ENCODE measurements around the gene NTRK1. TPM values are rescaled to one million over a fixed set of nuclear protein-coding genes. Genes with fewer than 3 reads are reported as not detected.

The NTRK1 gene
- total RNA-seq, 1 experiment from 2014 or later = 0.24 TPM

- no peaks in the 10 kb centered on the region for H3K36me3 Mint-ChIP-seq (ENCODE audit: insufficient read depth in 1 of 3, low read depth in 3 of 3)
- H3K4me1 ChIP-seq (ENCODE audit: insufficient read depth, low read length) = no peaks in the 10 kb centered on the region
- H2BK20ac ChIP-seq (ENCODE audit: low read depth, low read length, poor library complexity, severe bottlenecking) = no peak overlapping the region
- H2AFZ ChIP-seq (ENCODE audit: low read length) = no peak overlapping the region
- H4K8ac ChIP-seq (replicated peaks; ENCODE audit: insufficient read length, low read depth, low read length) = no peak overlapping the region
- H3K14ac ChIP-seq (ENCODE audit: insufficient read depth, low read length) = no peak overlapping the region
- no peak overlapping the region for H3K9ac ChIP-seq (ENCODE audit: extremely low read depth, insufficient read length, low read length)
- H2BK5ac ChIP-seq (ENCODE audit: insufficient read length, low read length) = no peak overlapping the region
- H3K18ac ChIP-seq (ENCODE audit: insufficient read length, low read depth, low read length) = no peak overlapping the region
- H2BK120ac ChIP-seq (ENCODE audit: low read depth, low read length, poor library complexity, severe bottlenecking) = no peak overlapping the region
- H3K79me1 ChIP-seq (ENCODE audit: insufficient read depth, low read depth, low read length, poor library complexity, severe bottlenecking) = no peaks in the 10 kb centered on the region
- no CpG with 5 or more reads among the region's 12 CpGs for WGBS (ENCODE audit: extremely low coverage, insufficient read length, low lambda C conversion rate)
- no peak overlapping the region for H4K91ac ChIP-seq (ENCODE audit: insufficient read length, low read depth, low read length)
- no peaks in the 10 kb centered on the region for H4K20me1 ChIP-seq (ENCODE audit: control insufficient read depth, insufficient read depth, insufficient read length)
- H3K27ac Mint-ChIP-seq = peak overlapping the region in 1 of 3 experiments; percentile 39; a peak in 1 of 7 replicates
- TF ChIP-seq, protein P1, sequence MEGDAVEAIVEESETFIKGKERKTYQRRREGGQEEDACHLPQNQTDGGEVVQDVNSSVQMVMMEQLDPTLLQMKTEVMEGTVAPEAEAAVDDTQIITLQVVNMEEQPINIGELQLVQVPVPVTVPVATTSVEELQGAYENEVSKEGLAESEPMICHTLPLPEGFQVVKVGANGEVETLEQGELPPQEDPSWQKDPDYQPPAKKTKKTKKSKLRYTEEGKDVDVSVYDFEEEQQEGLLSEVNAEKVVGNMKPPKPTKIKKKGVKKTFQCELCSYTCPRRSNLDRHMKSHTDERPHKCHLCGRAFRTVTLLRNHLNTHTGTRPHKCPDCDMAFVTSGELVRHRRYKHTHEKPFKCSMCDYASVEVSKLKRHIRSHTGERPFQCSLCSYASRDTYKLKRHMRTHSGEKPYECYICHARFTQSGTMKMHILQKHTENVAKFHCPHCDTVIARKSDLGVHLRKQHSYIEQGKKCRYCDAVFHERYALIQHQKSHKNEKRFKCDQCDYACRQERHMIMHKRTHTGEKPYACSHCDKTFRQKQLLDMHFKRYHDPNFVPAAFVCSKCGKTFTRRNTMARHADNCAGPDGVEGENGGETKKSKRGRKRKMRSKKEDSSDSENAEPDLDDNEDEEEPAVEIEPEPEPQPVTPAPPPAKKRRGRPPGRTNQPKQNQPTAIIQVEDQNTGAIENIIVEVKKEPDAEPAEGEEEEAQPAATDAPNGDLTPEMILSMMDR (conservative IDR thresholded peaks at IDR 0.05) = no peak
- no peak overlapping the region for H4K5ac ChIP-seq (ENCODE audit: insufficient read length, low read depth, low read length)
- H3K56ac ChIP-seq (ENCODE audit: insufficient read length, low read depth, low read length) = no peak overlapping the region
- H3K79me2 ChIP-seq (ENCODE audit: insufficient read depth, low read length) = no peaks in the 10 kb centered on the region
- DNase-seq = no peak
- no peaks in the 10 kb centered on the region; a peak in 2 of 5 replicates for H3K9me3 Mint-ChIP-seq
- no peak overlapping the region for H3K23ac ChIP-seq (ENCODE audit: insufficient read length, low read depth, low read length)
- no peak overlapping the region for H3K27ac ChIP-seq (ENCODE audit: insufficient read length, low read depth, low read length)
- H2AK5ac ChIP-seq (ENCODE audit: insufficient read length, low read length) = no peak overlapping the region
- H2BK15ac ChIP-seq (ENCODE audit: low read depth, low read length) = no peak overlapping the region
- no peak overlapping the region for H2BK12ac ChIP-seq (ENCODE audit: insufficient read length, low read depth, low read length)
- H3T11ph ChIP-seq (ENCODE audit: low read length) = no peak overlapping the region
- peaks cover 88% of the 10 kb centered on the region for H3K27me3 Mint-ChIP-seq (ENCODE audit: low read depth)
- H3K4me3 Mint-ChIP-seq = no peak overlapping the region
- H3K4me1 Mint-ChIP-seq = peaks cover 21 to 41% of the 10 kb centered on the region in 2 experiments
- no peaks in the 10 kb centered on the region for H3K23me2 ChIP-seq (ENCODE audit: insufficient read length, low read depth, low read length, poor library complexity, severe bottlenecking)
- H3K4me2 ChIP-seq (ENCODE audit: insufficient read depth, insufficient read length, low read length) = no peak overlapping the region
- no peak overlapping the region for H3K4ac ChIP-seq (ENCODE audit: low read depth, low read length)
- no peaks in the 10 kb centered on the region for H3K9me3 ChIP-seq (ENCODE audit: control insufficient read depth, low read depth, low read length)
- peaks cover 21% of the 10 kb centered on the region; the same call in 1 of the 2 replicates for H3K27me3 ChIP-seq (ENCODE audit: insufficient read depth, low read length)
Observed at GRCh38 chr1:156894711-156895454, 34.2 kb downstream of the NTRK1 start.

Measured in H9 (cell line).